CD4-positive, alpha-beta memory T cell (primary cell): ENCODE data around the gene TNS1. TPM values are rescaled to one million over a fixed set of nuclear protein-coding genes. Genes with fewer than 3 reads are reported as not detected.

Experiments
- CTCF ChIA-PET: fragments of 350-600 bp; sonication (Branson Sonifier 250); formaldehyde crosslinking; loops from one replicate; lab custom pipeline; 2021; ENCODE audit warnings: inconsistent platforms; ENCODE audit not compliant: partially characterized antibody; lab: Charles Lee
- POLR2A ChIA-PET: fragments of 350-600 bp; sonication (Branson Sonifier 250); formaldehyde crosslinking; loops from one replicate; lab custom pipeline; 2021; ENCODE audit not compliant: partially characterized antibody; lab: Charles Lee
- DNase-seq, 5 donors: peaks; one replicate each; pipeline versions ENCODE4 v3.0.0 to v3.0.0-alpha.2; 2020 to 2022; ENCODE audit warnings: mixed read lengths in 1 of 5
- H3K27ac ChIP-seq: one replicate; pipeline ENCODE4 v1.7.0; 2013; ENCODE audit warnings: low read depth, low read length
- H3K27me3 ChIP-seq: 2 replicates; pipeline ENCODE4 v1.7.0; 2013; ENCODE audit warnings: mild to moderate bottlenecking, low read length, moderate library complexity; ENCODE audit not compliant: insufficient read depth
- H3K36me3 ChIP-seq: 2 replicates; pipeline ENCODE4 v1.7.0; 2013; ENCODE audit warnings: mild to moderate bottlenecking, low read length, moderate library complexity; ENCODE audit not compliant: insufficient read depth
- H3K4me1 ChIP-seq: 2 replicates; pipeline ENCODE4 v1.7.0; 2013; ENCODE audit warnings: mild to moderate bottlenecking, low read length, moderate library complexity; ENCODE audit not compliant: insufficient read depth
- H3K4me3 ChIP-seq, 2 donors: one replicate each; pipeline ENCODE4 v1.7.0; 2013; ENCODE audit warnings: low read length in 2 of 2, mild to moderate bottlenecking in 1 of 2
- H3K9me3 ChIP-seq, 2 donors: one replicate each; pipeline ENCODE4 v1.7.0; 2013; ENCODE audit warnings: low read length in 2 of 2, control low read depth in 1 of 2; ENCODE audit not compliant: control insufficient read depth in 1 of 2
- H3K27ac Mint-ChIP-seq, 7 donors: one replicate each; pipeline ENCODE4 v1.8.0; 2020 to 2021; ENCODE audit warnings: mixed read lengths in 7 of 7, mild to moderate bottlenecking in 6 of 7, inconsistent platforms in 3 of 7, moderate library complexity in 3 of 7
- H3K27me3 Mint-ChIP-seq, 2 donors: one replicate each; pipeline ENCODE4 v1.8.0; 2020 to 2021; ENCODE audit warnings: mixed read lengths in 2 of 2
- H3K36me3 Mint-ChIP-seq, 2 donors: one replicate each; pipeline ENCODE4 v1.8.0; 2020 to 2021; ENCODE audit warnings: mixed read lengths in 2 of 2, inconsistent platforms in 1 of 2, mild to moderate bottlenecking in 1 of 2
- H3K4me1 Mint-ChIP-seq, 4 donors: one replicate each; pipeline ENCODE4 v1.8.0; 2020 to 2021; ENCODE audit warnings: mixed read lengths in 4 of 4, mild to moderate bottlenecking in 1 of 4
- H3K4me3 Mint-ChIP-seq, 8 donors: one replicate each; pipeline ENCODE4 v1.8.0; 2020 to 2021; ENCODE audit warnings: mixed read lengths in 8 of 8, mild to moderate bottlenecking in 7 of 8, moderate library complexity in 6 of 8, inconsistent platforms in 3 of 8
- H3K9me3 Mint-ChIP-seq, 8 donors: one replicate each; pipeline ENCODE4 v1.8.0; 2020 to 2021; ENCODE audit warnings: mixed read lengths in 8 of 8, mild to moderate bottlenecking in 5 of 8, inconsistent platforms in 3 of 8, moderate library complexity in 1 of 8
- intact Hi-C: fragments of 100-400 bp; cut with micrococcal nuclease; formaldehyde crosslinking; loops from one replicate; pipeline ENCODE4 v1.15.1; 2023
- polyA plus RNA-seq, 2 donors: library from polyadenylated mRNA; unstranded; fragments of 300-500 nt; fragmentation: Illumina TruSeq; gene quantifications; one replicate each; pipeline ENCODE4 v1.2.3, GENCODE V29; 2021
- total RNA-seq, 2 experiments: library from RNA; stranded (reverse); gene quantifications; one replicate each; pipeline ENCODE4 v1.2.3, GENCODE V29; 2021

Gene TNS1
- total and polyA plus RNA-seq, 4 experiments from 2014 or later: 0.78 to 1.2 TPM; not detected in 2

- Mint-ChIP-seq H3K9me3 (no peaks in the 10 kb centered on the region), H3K27ac (no peak overlapping the region), H3K27me3 (peaks cover 0 to 5% of the 10 kb centered on the region in 2 donors), H3K36me3 (no peaks in the 10 kb centered on the region), H3K4me1 (no peaks in the 10 kb centered on the region), H3K4me3 (no peak overlapping the region)
- no peak overlapping the region for H3K4me3 ChIP-seq
- H3K9me3 ChIP-seq: no peaks in the 10 kb centered on the region
- no peaks in the 10 kb centered on the region for H3K27me3 ChIP-seq
- H3K27ac ChIP-seq: no peak overlapping the region
- intact Hi-C loops: no loop called here
- POLR2A ChIA-PET: no interaction called here
- CTCF ChIA-PET: no interaction called here
- DNase-seq: no peak
- no peaks in the 10 kb centered on the region for H3K4me1 ChIP-seq
- H3K36me3 ChIP-seq: no peaks in the 10 kb centered on the region
Observed at GRCh38 chr2:217893440-217893839, 109.4 kb downstream of the TNS1 start.

GRCh38 chr2:217892560-217892959 lies 110.2 kb downstream of the TNS1 start:
- H3K27ac Mint-ChIP-seq: no peak overlapping the region
- peaks cover 0 to 5% of the 10 kb centered on the region in 2 donors for H3K27me3 Mint-ChIP-seq
- Histone ChIP-seq H3K4me1 (no peaks in the 10 kb centered on the region), H3K27me3 (no peaks in the 10 kb centered on the region), H3K4me3 (no peak overlapping the region), H3K9me3 (no peaks in the 10 kb centered on the region), H3K27ac (no peak overlapping the region), H3K36me3 (no peaks in the 10 kb centered on the region)
- no peaks in the 10 kb centered on the region for H3K36me3 Mint-ChIP-seq
- H3K4me1 Mint-ChIP-seq: no peaks in the 10 kb centered on the region
- no peaks in the 10 kb centered on the region for H3K9me3 Mint-ChIP-seq
- intact Hi-C loops: no loop called here
- CTCF ChIA-PET: no interaction called here
- H3K4me3 Mint-ChIP-seq: no peak overlapping the region
- POLR2A ChIA-PET: no interaction called here
- DNase-seq: no peak

- Mint-ChIP-seq H3K27me3 (peaks cover 0 to 2% of the 10 kb centered on the region in 2 donors), H3K4me3 (no peak overlapping the region), H3K36me3 (no peaks in the 10 kb centered on the region), H3K27ac (no peak overlapping the region), H3K9me3 (no peaks in the 10 kb centered on the region), H3K4me1 (peaks cover 0 to 4% (median 3%) of the 10 kb centered on the region in 4 donors)
- CTCF ChIA-PET: interaction anchor here (0.9 to 3.3 kb wide), 3 partner anchors 11 to 105 kb away, joined by 4 to 13 read pairs (median 11); no protein-coding TSS in a partner anchor
- Histone ChIP-seq H3K9me3 (no peaks in the 10 kb centered on the region), H3K36me3 (no peaks in the 10 kb centered on the region), H3K4me1 (no peaks in the 10 kb centered on the region), H3K4me3 (no peak overlapping the region), H3K27ac (no peak overlapping the region), H3K27me3 (no peaks in the 10 kb centered on the region)
- POLR2A ChIA-PET: no interaction called here
- intact Hi-C loops: no loop called here
- DNase-seq: no peak
Observed at GRCh38 chr2:217890445-217890844, 112.3 kb downstream of the TNS1 start.

GRCh38 chr2:217889656-217890055 lies 113.1 kb downstream of the TNS1 start:
- Mint-ChIP-seq H3K36me3 (no peaks in the 10 kb centered on the region), H3K27ac (no peak overlapping the region), H3K9me3 (no peaks in the 10 kb centered on the region), H3K4me1 (peaks cover 0 to 4% (median 3%) of the 10 kb centered on the region in 4 donors), H3K4me3 (no peak overlapping the region), H3K27me3 (peaks cover 0 to 4% of the 10 kb centered on the region in 2 donors)
- Histone ChIP-seq H3K4me3 (no peak overlapping the region), H3K4me1 (no peaks in the 10 kb centered on the region), H3K27me3 (no peaks in the 10 kb centered on the region), H3K27ac (no peak overlapping the region), H3K9me3 (no peaks in the 10 kb centered on the region), H3K36me3 (no peaks in the 10 kb centered on the region)
- no peak for DNase-seq
- POLR2A ChIA-PET: no interaction called here
- intact Hi-C loops: loop anchor here (5.0 kb wide), 1 partner anchor 143 kb away; no protein-coding TSS in a partner anchor
- CTCF ChIA-PET: interaction anchor here (0.9 to 3.3 kb wide), 3 partner anchors 10 to 104 kb away, joined by 4 to 13 read pairs (median 11); no protein-coding TSS in a partner anchor

- H3K27me3 ChIP-seq: no peaks in the 10 kb centered on the region
- Mint-ChIP-seq H3K4me3 (no peak overlapping the region), H3K4me1 (peaks cover 0 to 4% (median 3%) of the 10 kb centered on the region in 4 donors), H3K36me3 (no peaks in the 10 kb centered on the region), H3K27ac (no peak overlapping the region), H3K9me3 (peaks cover 0 to 2% (median 0%) of the 10 kb centered on the region in 8 donors), H3K27me3 (peaks cover 4 to 6% of the 10 kb centered on the region in 2 donors)
- H3K27ac ChIP-seq: no peak overlapping the region
- DNase-seq: no peak
- H3K4me1 ChIP-seq: no peaks in the 10 kb centered on the region
- ChIA-PET CTCF (interaction anchor here (1.3 to 4.6 kb wide), 5 partner anchors 11 to 102 kb away, joined by 4 to 84 read pairs (median 7); no protein-coding TSS in a partner anchor), POLR2A (no interaction called here)
- no peaks in the 10 kb centered on the region for H3K36me3 ChIP-seq
- no peaks in the 10 kb centered on the region for H3K9me3 ChIP-seq
- intact Hi-C loops: loop anchor here (5.0 kb wide), 1 partner anchor 144 kb away; no protein-coding TSS in a partner anchor
- H3K4me3 ChIP-seq: no peak overlapping the region
Observed at GRCh38 chr2:217887841-217888701, 114.7 kb downstream of the TNS1 start.

- POLR2A ChIA-PET: interaction anchor here (1.3 kb wide), 3 partner anchors 97 to 101 kb away, joined by 3 to 8 read pairs (median 4); no protein-coding TSS in a partner anchor
Observed at GRCh38 chr2:217886720-217887309, 116.0 kb downstream of the TNS1 start.

More at GRCh38 chr2:217886720-217887309, 116.0 kb downstream of the TNS1 start:
- no peaks in the 10 kb centered on the region for H3K36me3 ChIP-seq
- no peak overlapping the region for H3K4me3 ChIP-seq
- peaks cover 0 to 4% (median 3%) of the 10 kb centered on the region in 4 donors for H3K4me1 Mint-ChIP-seq
- H3K9me3 ChIP-seq: no peaks in the 10 kb centered on the region
- no peaks in the 10 kb centered on the region for H3K27me3 ChIP-seq
- no peak overlapping the region for H3K27ac ChIP-seq
- intact Hi-C loops: loop anchor here (1.0 to 5.0 kb wide), 3 partner anchors 98 to 145 kb away; no protein-coding TSS in a partner anchor
- H3K4me1 ChIP-seq: no peaks in the 10 kb centered on the region
- no peak overlapping the region for H3K27ac Mint-ChIP-seq
- no peak overlapping the region for H3K4me3 Mint-ChIP-seq
- peaks cover 0 to 2% (median 0%) of the 10 kb centered on the region in 8 donors for H3K9me3 Mint-ChIP-seq
- H3K27me3 Mint-ChIP-seq: peaks cover 4 to 6% of the 10 kb centered on the region in 2 donors
- CTCF ChIA-PET: interaction anchor here (1.0 to 4.6 kb wide), 16 partner anchors 9 to 147 kb away, joined by 3 to 84 read pairs (median 4); no protein-coding TSS in a partner anchor
- no peaks in the 10 kb centered on the region for H3K36me3 Mint-ChIP-seq
- DNase-seq: peak; percentile 41 to 54 (median 43)
